BE2C (cell line): ENCODE results near the gene ARID1A.

Source experiments
- DNase-seq: peaks from one replicate; pipeline ENCODE4 v3.0.0-alpha.2; 2020
- H3K27me3 ChIP-seq: fragments of 250-450 bp; sonication (Bioruptor Pico); 2 replicates; pipeline ENCODE4 v1.5.1; 2020; ENCODE audit warnings: mild to moderate bottlenecking
- H3K36me3 ChIP-seq: fragments of 250-450 bp; sonication (Bioruptor Pico); 2 replicates; pipeline ENCODE4 v1.5.1; 2020; ENCODE audit warnings: mild to moderate bottlenecking
- H3K4me1 ChIP-seq: fragments of 250-450 bp; sonication (Bioruptor Pico); 2 replicates; pipeline ENCODE4 v1.5.1; 2020
- H3K4me3 ChIP-seq: 2 replicates; pipeline ENCODE4 v1.5.1; 2011; ENCODE audit warnings: low read depth, low read length
- H3K9me3 ChIP-seq: fragments of 250-450 bp; sonication (Bioruptor Pico); 2 replicates; pipeline ENCODE4 v1.5.1; 2020
- TF ChIP-seq, protein P1 (sequence below): IDR thresholded peaks from 2 replicates; pipeline ENCODE4 v1.5.1; 2012; ENCODE audit warnings: mild to moderate bottlenecking, low read depth, low read length

Gene ARID1A

DNA sequence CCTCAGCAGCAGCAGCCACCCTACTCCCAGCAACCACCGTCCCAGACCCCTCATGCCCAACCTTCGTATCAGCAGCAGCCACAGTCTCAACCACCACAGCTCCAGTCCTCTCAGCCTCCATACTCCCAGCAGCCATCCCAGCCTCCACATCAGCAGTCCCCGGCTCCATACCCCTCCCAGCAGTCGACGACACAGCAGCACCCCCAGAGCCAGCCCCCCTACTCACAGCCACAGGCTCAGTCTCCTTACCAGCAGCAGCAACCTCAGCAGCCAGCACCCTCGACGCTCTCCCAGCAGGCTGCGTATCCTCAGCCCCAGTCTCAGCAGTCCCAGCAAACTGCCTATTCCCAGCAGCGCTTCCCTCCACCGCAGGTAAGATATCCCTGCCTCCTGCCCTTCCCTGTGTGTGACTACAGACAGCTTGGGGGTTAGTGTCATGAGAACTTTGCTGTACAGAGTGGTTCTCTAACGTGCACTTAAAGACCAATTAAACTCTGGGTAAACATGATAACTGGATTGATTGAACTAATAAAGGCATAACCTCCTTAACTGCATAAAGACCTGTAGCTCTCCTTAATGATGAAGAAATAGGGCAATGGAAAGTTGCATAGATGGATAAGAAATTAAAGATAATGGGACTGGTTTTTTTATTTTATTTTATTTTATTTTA lies 35.6 kb downstream of the ARID1A start:
- Histone ChIP-seq H3K9me3 (no peaks in the 10 kb centered on the region), H3K36me3 (peaks cover 48% of the 10 kb centered on the region), H3K27me3 (no peaks in the 10 kb centered on the region), H3K4me3 (no peak overlapping the region), H3K4me1 (no peaks in the 10 kb centered on the region)
- DNase-seq: no peak
- TF ChIP-seq, protein P1, sequence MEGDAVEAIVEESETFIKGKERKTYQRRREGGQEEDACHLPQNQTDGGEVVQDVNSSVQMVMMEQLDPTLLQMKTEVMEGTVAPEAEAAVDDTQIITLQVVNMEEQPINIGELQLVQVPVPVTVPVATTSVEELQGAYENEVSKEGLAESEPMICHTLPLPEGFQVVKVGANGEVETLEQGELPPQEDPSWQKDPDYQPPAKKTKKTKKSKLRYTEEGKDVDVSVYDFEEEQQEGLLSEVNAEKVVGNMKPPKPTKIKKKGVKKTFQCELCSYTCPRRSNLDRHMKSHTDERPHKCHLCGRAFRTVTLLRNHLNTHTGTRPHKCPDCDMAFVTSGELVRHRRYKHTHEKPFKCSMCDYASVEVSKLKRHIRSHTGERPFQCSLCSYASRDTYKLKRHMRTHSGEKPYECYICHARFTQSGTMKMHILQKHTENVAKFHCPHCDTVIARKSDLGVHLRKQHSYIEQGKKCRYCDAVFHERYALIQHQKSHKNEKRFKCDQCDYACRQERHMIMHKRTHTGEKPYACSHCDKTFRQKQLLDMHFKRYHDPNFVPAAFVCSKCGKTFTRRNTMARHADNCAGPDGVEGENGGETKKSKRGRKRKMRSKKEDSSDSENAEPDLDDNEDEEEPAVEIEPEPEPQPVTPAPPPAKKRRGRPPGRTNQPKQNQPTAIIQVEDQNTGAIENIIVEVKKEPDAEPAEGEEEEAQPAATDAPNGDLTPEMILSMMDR: no peak

DNA sequence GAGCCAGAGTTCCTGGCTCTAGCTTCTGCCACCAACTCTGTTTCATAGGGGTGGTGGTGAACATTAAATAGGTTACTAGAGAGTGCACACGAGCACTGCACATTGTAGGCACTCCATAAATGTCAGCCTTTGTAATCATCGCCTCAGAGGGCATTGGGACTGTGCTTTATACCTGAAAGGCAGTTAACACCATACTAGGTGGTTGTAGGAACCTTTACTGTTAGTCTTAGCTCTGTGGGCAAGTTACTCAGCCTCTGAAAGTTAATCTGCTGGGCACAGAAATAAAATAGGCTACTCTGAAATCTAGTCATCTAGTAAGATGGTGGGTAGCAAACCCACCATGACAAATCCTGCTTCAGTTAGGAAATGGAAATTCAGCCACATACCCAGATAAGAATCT lies 37.6 kb downstream of the ARID1A start:
- no peak for DNase-seq
- no peak overlapping the region for H3K4me3 ChIP-seq
- peaks cover 55% of the 10 kb centered on the region for H3K36me3 ChIP-seq
- TF ChIP-seq, protein P1: no peak
- H3K27me3 ChIP-seq: no peaks in the 10 kb centered on the region
- H3K9me3 ChIP-seq: no peaks in the 10 kb centered on the region
- H3K4me1 ChIP-seq: no peaks in the 10 kb centered on the region

GRCh38 chr1:26733982-26734381 lies 38.2 kb downstream of the ARID1A start:
- TF ChIP-seq, protein P1: no peak
- Histone ChIP-seq H3K4me3 (no peak overlapping the region), H3K4me1 (no peaks in the 10 kb centered on the region), H3K27me3 (no peaks in the 10 kb centered on the region), H3K36me3 (peaks cover 56% of the 10 kb centered on the region), H3K9me3 (no peaks in the 10 kb centered on the region)
- no peak for DNase-seq

GRCh38 chr1:26734501-26735058 lies 38.8 kb downstream of the ARID1A start:
- peaks cover 61% of the 10 kb centered on the region for H3K36me3 ChIP-seq
- H3K9me3 ChIP-seq: no peaks in the 10 kb centered on the region
- no peaks in the 10 kb centered on the region for H3K4me1 ChIP-seq
- DNase-seq: no peak
- TF ChIP-seq, protein P1: no peak
- H3K4me3 ChIP-seq: no peak overlapping the region
- H3K27me3 ChIP-seq: no peaks in the 10 kb centered on the region

DNA sequence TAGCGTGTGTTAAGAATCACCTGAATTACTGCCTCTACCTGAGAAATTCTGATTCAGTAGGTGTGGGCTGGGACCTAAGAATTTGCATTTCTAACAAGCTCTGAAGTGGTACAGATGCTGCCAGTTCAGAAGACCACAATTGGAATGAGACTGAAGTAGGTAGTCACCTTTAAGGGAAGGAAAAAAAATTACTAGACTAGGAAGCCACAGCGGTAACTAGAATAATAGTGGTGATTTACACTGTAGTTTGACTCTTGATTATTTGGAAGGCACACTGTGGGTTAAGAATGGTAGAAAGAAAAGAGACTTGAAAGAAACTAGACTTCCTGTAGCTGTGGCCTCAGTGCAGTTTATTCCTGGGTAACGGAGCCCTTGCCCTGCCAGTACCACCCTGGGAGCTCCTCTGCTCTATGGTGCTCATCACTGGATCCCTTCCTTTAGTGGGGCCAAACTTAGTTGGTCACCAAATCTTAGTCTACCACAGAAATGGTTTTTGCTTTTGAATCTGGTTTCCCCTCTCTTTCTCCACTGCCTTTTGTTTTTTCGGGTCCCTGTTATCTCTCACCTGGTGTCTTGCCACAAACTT lies 43.6 kb downstream of the ARID1A start:
- H3K4me3 ChIP-seq: no peak overlapping the region
- TF ChIP-seq, protein P1: no peak
- no peaks in the 10 kb centered on the region for H3K9me3 ChIP-seq
- no peaks in the 10 kb centered on the region for H3K27me3 ChIP-seq
- no peaks in the 10 kb centered on the region for H3K4me1 ChIP-seq
- no peak for DNase-seq
- H3K36me3 ChIP-seq: peaks cover 30% of the 10 kb centered on the region

GRCh38 chr1:26740023-26740634 lies 44.3 kb downstream of the ARID1A start:
- Histone ChIP-seq H3K4me3 (no peak overlapping the region), H3K27me3 (no peaks in the 10 kb centered on the region), H3K4me1 (no peaks in the 10 kb centered on the region), H3K36me3 (peaks cover 34% of the 10 kb centered on the region), H3K9me3 (no peaks in the 10 kb centered on the region)
- DNase-seq: no peak
- TF ChIP-seq, protein P1: no peak
